GM11168 (cell line): ENCODE results near the gene FAM3B.

Source experiments
- in situ Hi-C: fragments of 300-500 bp; cut with MboI; formaldehyde crosslinking; loops from one replicate; pipeline ENCODE4 v1.12.0; 2022; ENCODE audit warnings: low sequenced_read_pairs; ENCODE audit not compliant: unreplicated experiment

FAM3B gene

DNA sequence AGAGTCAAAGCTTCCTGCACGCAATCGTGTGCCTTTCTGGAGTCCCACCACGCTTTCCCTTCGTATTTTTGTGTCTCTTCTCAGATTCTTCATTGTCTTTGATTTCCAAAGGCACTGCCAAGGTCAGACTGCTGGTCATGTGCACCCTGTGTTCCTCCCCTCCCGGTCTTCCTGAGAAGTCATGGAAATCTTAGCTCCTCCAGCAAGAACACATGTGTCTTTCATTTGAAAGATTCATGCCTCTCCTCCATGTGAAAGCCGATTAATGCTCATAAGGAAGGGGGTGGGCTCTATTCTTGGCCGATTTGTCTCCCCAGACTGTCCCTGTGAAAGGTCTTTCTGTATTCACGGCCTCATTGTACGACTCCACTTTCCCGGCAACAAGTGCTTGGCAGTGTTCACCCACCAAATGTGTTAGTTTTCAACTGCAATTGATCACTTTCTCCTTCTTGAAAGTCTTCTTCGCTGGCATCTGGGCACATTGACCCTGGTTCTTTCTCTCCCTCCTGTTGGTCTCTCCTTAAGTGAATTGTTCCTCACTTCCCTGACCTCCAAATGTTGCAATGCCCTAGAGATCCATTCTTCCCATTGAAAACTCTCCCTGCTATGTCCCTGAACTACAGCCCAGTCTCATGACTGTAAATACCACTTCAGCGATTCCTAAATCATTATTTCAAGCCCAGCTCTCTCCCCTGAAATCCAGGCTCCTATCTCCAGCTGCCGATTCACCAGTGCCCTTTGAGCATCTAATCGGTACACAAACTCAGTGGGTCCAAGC, 70.6 kb downstream of the FAM3B start:
- in situ Hi-C loops = no loop called here

DNA sequence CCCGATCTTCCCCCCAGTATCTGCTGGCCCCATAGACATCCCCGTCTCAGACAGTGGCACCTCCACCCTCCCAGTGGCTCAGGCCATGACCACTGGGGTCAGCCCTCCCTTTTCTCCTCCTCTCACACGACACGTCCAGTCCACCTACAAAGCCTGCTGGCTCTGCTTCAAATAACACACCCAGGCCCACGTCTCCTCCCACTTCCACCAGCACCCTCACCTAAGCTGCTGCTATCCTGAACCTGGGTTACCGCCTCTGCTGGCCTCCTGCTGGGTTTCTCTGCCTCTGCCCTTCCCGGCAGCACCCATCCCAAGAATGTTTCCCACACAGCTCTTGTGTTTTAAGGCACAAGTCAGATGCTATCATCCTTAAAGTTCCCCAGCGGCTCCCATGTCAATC, 71.2 kb downstream of the FAM3B start:
- in situ Hi-C loops = no loop called here

DNA sequence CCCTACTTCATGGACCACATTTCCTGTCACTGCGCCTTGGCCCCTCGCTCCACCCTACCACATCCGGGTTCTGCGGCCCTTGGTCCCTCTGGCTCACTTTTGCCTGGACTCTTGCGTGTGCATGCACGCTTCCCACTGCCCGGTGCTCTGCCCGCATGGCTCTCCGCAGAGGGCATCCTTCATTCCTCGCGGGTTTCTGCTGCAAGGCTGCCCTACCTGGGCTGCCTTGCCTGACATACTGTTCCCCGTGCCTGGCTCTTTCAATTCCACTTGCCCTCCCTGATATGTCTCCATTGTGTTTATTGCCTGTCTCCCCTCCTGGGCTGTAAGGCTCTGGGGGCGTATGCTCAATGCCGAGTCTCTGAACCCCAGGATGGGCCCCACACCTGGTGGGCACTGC, 71.7 kb downstream of the FAM3B start:
- in situ Hi-C loops = no loop called here

DNA sequence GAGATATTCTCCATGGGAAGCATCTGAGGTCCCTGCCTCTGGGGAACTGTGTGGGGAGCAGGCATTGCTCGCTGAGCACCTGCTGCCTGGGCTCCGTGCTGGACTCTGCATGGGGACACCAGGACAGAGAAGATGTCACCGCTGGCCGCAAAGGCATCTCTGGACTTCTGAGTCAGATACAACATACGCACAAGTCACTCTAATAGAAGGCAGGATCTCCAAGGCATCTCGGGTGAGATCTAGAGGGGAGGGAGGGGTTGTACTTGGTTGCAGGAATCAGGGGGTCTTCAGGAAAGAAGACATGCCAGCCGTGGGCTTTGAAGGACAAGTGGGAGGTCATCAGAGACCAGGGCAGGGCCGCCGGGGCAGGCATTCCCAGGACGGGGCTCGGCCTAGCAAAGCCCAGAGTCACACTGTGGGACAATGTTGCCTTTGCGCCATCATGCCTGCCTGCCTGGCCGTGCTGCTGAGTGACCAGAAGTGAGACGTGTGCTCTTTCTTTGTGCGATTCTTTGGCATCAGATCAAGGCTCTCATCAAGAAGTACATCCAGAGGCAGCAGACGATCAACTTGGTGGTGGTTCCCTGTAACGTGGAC, 73.5 kb downstream of the FAM3B start:
- in situ Hi-C loops = no loop called here

DNA sequence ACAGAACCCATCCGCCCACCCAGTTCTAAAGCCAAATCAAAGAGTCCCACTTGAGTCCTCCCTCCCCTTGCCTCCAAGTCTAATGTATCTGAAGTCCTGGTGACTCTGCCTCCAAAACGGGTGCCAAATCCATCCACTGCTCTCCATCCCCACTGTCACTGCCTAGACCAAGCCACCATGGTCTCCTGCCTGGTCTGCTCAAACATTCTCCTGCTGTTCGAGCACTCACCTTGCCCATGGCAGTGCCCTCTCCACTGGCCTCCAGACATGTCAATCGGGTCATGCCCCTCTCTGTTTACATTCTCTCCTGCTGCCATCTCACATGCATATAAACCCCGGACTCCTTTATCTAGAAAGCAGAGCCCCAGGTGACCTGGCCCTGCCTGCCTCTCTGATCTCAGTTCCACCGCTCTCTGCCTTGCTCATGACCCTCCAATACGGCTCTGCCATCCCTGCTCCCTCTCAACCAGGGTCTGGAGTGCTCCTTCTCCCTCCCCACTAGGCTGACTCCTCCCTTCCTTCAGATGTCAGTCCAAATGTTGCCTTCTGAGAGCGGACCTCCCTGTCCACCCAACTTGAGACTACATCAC, 77.4 kb downstream of the FAM3B start:
- in situ Hi-C loops = no loop called here

DNA sequence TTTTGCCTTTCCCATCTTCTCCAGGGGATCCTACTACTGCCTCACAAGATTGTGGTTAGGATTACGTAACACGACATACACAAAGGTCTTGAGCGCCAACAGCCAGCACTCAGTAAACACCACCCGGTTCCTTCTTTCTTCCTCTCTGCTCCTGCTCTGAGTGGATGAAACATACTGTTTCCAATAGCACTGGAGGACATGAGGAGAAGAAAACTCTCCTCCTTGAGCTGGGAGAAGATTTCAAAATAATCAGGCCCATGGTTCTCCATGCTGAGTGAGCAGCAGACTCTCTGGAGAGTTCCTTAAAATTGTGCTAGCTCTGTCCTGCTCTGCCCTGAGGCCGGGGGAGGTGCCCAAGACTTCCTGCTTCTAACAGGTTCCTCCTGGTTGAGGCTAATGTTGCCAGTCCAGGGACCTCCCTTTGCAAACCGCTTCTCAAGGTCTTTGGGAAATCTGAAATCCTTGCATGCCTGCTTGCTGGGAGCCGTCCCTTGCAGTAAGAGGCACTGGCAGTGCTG, 80.0 kb downstream of the FAM3B start:
- in situ Hi-C loops = no loop called here

DNA sequence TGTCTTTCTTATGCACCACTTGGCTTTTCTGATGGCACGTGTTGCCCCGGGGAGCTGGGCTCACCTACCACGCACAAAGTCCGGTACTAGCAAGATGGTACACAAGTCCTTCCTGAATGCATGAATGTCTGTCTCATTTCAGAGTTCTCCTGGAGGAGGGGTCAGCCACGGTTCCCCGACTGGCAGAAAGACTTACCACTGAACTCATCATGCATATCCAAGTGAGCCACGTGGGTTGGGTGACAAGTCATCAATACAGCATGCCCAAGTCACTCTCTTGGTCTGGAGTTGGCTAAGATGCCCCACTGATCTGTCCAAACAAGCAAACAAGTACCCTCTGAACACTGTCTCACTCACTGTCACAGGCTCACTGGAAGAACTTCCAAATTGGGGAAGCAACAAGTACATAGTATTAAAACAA, 80.9 kb downstream of the FAM3B start:
- in situ Hi-C loops = no loop called here

DNA sequence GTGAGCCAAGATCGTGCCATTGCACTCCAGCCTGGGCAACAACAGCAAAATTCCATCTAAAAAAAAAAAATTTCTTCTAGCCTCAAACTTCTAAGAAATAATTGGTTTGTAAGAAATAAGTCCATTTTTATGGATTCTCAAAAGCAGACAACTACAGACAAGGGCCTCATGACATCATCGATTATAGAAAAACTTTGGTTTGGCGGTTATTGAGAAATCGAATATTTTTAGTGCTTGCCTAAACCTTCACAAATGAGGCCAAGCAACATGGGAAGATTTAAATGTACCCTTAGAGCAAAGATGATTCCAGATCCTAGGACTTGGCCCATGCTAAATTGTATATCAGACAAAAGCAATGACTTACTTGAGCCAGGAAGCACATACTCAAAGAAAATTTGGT, 81.7 kb downstream of the FAM3B start:
- in situ Hi-C loops = no loop called here

DNA sequence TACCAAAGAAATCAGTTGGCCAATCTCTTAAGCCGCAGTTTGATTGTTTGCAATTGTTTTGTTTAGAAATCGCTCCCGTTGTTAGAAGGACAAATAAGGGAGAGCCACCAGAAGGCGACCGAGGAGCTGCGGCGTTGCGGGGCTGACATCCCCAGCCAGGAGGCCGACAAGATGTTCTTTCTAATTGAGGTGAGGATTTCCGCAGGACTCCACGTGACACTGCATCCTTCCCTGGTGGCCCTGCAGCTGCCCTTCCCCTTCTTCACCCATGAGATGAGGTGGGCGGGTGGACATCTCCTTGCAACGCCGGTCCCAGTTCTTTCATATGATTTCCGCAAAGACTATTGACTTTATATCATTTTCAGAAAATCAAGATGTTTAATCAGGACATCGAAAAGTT, 82.2 kb downstream of the FAM3B start:
- in situ Hi-C loops = no loop called here

DNA sequence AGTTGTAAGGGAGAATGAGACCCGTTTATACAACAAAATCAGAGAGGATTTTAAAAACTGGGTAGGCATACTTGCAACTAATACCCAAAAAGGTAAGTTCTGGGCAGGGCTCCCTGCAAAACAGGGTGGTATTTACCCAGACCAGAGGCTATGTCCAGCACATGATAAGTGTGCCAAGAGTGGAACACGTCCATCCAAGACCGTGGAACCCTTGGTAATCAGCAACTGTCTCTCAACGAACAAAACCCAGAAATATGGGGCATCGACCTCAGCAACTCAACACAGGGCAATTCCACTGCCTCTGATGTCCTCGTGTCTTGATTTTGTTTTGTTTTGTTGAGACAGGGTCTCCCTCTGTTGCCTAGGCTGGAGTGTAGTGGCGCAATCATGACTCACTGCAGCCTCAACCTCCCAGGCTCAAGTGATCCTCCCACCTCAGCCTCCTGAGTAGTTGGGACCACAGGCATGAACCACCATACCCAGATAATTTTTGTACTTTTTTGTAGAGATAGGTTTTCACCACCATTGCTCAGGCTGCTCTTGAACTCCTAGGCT, 82.7 kb downstream of the FAM3B start:
- in situ Hi-C loops = no loop called here

DNA sequence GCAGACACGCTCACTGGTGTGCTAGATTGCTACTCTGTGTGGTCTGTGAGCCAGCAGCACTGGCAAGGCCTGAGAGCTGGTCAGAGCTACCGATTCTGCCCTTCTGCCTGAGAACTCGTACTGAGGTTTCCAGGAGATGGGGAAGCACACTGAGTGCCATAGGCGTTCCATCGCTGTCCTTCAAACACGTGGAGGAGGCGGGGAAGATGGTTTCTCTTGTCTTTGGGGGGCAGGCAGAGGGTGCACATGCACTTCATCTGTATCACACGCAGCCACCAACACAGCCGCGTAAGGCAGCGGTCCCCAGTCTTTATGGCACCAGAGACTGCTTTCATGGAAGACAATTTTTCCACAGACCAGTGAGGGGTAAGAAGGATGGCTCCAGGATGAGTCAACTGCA, 85.6 kb downstream of the FAM3B start:
- in situ Hi-C loops = no loop called here

DNA sequence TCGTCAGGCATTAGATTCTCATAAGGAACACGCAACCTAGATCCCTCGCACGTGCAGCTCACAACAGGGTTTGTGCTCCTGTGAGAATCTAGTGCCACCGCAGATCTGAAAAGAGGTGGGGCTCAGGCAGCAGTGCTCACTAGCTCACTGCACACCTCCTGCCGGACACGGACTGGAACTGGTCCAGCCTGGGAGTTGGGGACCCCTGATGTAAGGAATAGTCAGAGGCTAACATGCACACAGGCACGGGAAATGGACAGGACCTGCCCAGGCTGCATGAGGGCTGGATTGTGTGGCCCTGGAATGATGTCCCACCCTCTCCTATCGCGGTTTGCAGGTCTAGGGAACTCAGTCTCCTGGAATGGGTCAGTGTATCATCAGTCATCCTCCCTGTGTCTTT, 86.2 kb downstream of the FAM3B start:
- in situ Hi-C loops = no loop called here

DNA sequence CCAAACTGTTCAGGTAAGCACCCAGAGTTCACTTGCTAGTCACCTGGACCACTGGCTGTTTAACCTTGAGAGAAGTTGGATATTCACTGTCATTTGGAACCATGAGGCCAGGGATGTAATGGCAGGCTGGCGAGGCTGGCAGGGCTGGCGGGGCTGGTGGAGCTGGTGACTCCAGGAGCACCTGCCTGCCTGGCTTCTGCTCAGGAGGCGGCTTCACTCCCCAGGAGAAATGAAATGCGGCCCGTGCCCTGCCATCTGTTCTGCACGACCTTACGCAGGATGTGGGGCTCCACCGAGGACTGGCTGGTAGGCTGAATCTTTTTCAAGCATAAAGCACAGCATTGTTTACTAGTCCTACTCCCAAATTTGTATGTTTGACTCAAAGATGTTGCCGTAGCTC, 86.7 kb downstream of the FAM3B start:
- in situ Hi-C loops = no loop called here

DNA sequence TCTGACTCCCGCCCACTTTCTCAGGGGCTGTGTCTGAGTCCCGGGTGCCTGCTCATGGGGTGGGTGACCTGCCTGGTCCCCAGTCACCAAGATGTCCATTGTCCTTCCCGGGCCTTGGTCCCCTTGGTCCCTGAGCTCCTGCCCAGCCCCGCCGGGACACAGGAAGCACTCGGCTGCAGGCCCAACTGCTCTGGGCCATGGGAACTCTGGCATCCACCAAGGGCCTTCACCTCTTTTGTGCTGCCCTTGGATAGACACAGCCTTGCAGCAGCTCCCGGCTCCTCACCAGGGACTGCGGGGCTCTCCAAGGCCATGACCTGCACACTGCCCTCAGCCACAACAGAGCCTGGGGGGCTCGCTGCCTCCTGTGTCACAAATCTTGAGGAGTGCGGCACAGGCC, 87.4 kb downstream of the FAM3B start:
- in situ Hi-C loops = no loop called here

DNA sequence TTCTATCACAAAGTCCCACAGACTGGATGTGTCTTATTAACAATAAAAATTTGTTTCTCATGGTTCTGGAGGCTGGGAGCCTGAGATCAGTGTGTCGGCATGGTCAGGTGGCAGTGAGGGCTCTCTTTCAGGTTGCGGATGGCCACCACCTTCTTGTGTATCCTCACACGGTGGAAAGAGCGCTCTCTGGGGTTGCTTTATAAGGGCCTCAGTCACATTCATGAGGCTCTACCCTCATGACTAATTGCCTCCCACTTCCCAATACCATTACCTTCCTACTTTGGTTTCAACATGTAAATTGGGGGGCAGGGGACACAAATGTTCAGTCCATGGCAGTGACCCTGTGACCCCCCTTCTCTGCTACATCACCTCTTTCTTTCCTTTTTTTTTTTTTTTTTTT, 88.7 kb downstream of the FAM3B start:
- in situ Hi-C loops = no loop called here

DNA sequence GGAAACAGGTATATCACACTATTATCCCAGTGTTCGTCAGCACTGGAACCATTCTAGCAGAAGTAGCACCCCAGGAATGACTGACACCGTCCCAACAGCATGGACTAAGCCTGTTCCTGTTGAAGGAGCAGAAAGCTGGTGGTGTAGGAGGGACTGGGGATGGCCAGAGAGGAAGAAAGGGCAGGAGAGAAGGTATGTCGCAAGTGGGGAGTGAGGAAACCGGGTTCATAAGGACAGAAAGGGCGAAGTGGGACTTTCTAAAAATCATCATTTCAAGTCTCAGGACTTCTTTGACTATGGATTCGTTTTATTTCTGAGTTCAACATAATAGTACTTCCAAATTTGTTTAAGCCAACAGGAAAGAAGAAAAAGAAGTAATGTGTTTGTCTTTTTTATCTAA, 89.7 kb downstream of the FAM3B start:
- in situ Hi-C loops = no loop called here
